GM12801 (cell line): ENCODE results near the gene ALDOA.

Source experiments
- CTCF ChIP-seq: IDR thresholded peaks from one replicate; pipeline ENCODE4 v1.5.1; 2011; ENCODE audit warnings: control low read depth; ENCODE audit not compliant: insufficient read length; ENCODE audit errors: extremely low read depth

ALDOA gene

GRCh38 chr16:30067584-30067916 lies 2.0 kb downstream of the ALDOA start:
- TF ChIP-seq CTCF, result no peak

GRCh38 chr16:30068333-30068732 lies 2.8 kb downstream of the ALDOA start:
- TF ChIP-seq CTCF, result no peak

- TF ChIP-seq CTCF, result no peak
These were observed 3.4 kb downstream of the ALDOA start for GRCh38 chr16:30068750-30069610.

GRCh38 chr16:30069611-30070462 lies 4.3 kb downstream of the ALDOA start:
- no peak for TF ChIP-seq CTCF

GRCh38 chr16:30070490-30070889 lies 4.9 kb downstream of the ALDOA start:
- TF ChIP-seq CTCF, result no peak

- TF ChIP-seq CTCF, result no peak
These were observed 10.1 kb downstream of the ALDOA start, which contains the start of gene PPP4C for GRCh38 chr16:30075503-30076275. Gene PPP4C, plus strand, starts transcription at chr16:30075994. Its CDS starts 384 bp downstream, at chr16:30076378.
